ENCODE data around the gene ENPP6. TPM values are rescaled to one million over a fixed set of nuclear protein-coding genes. Genes with fewer than 3 reads are reported as not detected.

ENPP6 gene
- total RNA-seq, 1 donor from 2014 or later, result not detected

DNA sequence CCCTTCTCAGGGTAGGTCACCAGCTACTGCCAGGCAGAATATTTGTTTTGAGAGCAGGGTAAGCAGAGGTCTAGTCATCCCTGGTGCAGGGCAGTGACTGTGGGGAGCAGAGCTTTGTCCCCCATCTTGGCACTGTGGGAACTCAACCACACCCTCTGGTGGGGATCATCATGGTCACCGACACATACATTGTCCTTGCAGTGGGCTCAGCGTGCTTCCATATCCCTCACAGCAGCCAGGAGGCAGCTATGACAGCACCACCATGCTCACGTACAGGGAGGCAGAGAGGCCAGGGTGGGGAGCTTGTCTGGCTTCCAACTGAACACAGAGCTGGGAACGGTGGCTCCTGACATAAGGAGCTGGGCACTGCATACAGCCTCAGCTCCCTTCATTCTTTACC, 102.3 kb downstream of the ENPP6 start:
- Mint-ChIP-seq H3K36me3 (ENCODE audit: unreplicated experiment) (no peaks in the 10 kb centered on the region), H3K4me1 (ENCODE audit: low read depth, unreplicated experiment) (no peaks in the 10 kb centered on the region), H3K27me3 (ENCODE audit: unreplicated experiment) (peaks cover 2% of the 10 kb centered on the region), H3K4me3 (ENCODE audit: unreplicated experiment) (no peak overlapping the region), H3K27ac (ENCODE audit: unreplicated experiment) (no peak overlapping the region), H3K9me3 (ENCODE audit: unreplicated experiment) (peaks cover 1% of the 10 kb centered on the region)
- TF ChIP-seq, protein P1, sequence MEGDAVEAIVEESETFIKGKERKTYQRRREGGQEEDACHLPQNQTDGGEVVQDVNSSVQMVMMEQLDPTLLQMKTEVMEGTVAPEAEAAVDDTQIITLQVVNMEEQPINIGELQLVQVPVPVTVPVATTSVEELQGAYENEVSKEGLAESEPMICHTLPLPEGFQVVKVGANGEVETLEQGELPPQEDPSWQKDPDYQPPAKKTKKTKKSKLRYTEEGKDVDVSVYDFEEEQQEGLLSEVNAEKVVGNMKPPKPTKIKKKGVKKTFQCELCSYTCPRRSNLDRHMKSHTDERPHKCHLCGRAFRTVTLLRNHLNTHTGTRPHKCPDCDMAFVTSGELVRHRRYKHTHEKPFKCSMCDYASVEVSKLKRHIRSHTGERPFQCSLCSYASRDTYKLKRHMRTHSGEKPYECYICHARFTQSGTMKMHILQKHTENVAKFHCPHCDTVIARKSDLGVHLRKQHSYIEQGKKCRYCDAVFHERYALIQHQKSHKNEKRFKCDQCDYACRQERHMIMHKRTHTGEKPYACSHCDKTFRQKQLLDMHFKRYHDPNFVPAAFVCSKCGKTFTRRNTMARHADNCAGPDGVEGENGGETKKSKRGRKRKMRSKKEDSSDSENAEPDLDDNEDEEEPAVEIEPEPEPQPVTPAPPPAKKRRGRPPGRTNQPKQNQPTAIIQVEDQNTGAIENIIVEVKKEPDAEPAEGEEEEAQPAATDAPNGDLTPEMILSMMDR (IDR thresholded peaks at IDR 0.05; ENCODE audit: partially characterized antibody, unreplicated experiment), result no peak
- no peak for DNase-seq

DNA sequence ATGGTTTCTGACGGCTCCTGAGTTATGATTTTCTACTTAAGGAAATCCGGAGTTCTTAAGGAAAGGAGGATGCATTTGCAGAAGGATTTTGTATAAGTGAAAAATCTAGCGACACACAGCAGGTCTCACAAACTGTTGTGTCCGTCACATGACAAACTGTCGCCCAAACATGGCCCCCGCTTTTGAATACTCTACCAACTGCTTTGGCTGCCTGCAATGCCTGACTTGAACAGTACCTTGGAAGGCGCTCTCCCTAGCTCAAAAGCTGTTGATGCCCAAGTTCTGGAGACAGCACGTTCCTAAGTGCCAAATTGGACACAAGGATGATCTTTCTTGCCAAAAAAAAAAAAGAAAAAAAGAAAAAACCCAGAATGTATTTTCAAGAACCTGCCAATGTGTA, 103.2 kb downstream of the ENPP6 start:
- DNase-seq, result no peak
- no peaks in the 10 kb centered on the region for H3K9me3 Mint-ChIP-seq (ENCODE audit: unreplicated experiment)

DNA sequence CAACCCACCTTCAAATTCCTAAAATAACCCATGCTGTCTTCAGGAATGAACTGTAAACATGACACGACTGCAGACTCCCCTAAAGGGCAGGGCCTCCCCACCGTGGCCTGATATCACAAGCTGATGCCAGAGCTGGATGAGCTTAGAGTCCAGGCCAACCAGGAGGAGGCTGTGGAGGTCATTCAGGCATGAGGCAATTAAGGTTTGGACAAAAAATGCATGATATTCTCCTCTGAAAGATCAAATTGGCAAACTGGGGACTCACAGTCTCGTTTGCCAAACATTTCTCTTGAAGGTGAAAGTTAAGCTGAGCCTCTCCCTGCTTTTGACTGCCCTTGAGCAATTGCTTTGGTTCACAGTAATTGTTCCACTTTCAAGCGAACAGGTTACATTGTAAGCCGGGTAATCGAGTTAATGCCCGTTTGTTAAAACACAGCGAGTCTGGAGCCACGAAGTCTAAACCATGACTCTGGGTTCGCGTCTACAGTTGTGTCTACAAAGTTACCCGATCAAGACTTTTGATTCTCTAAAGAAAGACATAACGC, 105.6 kb downstream of the ENPP6 start:
- TF ChIP-seq, protein P1 (IDR thresholded peaks at IDR 0.05; ENCODE audit: partially characterized antibody, unreplicated experiment), result no peak
- H3K4me1 Mint-ChIP-seq (ENCODE audit: low read depth, unreplicated experiment), result no peaks in the 10 kb centered on the region
- H3K36me3 Mint-ChIP-seq (ENCODE audit: unreplicated experiment), result no peaks in the 10 kb centered on the region
- no peaks in the 10 kb centered on the region for H3K27me3 Mint-ChIP-seq (ENCODE audit: unreplicated experiment)
- no peak overlapping the region for H3K4me3 Mint-ChIP-seq (ENCODE audit: unreplicated experiment)
- no peaks in the 10 kb centered on the region for H3K9me3 Mint-ChIP-seq (ENCODE audit: unreplicated experiment)
- no peak for DNase-seq
- H3K27ac Mint-ChIP-seq (ENCODE audit: unreplicated experiment), result no peak overlapping the region

More for the DNA sequence above, 103.2 kb downstream of the ENPP6 start:
- Mint-ChIP-seq H3K4me3 (ENCODE audit: unreplicated experiment) (no peak overlapping the region), H3K27ac (ENCODE audit: unreplicated experiment) (no peak overlapping the region), H3K27me3 (ENCODE audit: unreplicated experiment) (peaks cover 2% of the 10 kb centered on the region), H3K36me3 (ENCODE audit: unreplicated experiment) (no peaks in the 10 kb centered on the region), H3K4me1 (ENCODE audit: low read depth, unreplicated experiment) (no peaks in the 10 kb centered on the region)
- TF ChIP-seq, protein P1 (IDR thresholded peaks at IDR 0.05; ENCODE audit: partially characterized antibody, unreplicated experiment), result no peak

DNA sequence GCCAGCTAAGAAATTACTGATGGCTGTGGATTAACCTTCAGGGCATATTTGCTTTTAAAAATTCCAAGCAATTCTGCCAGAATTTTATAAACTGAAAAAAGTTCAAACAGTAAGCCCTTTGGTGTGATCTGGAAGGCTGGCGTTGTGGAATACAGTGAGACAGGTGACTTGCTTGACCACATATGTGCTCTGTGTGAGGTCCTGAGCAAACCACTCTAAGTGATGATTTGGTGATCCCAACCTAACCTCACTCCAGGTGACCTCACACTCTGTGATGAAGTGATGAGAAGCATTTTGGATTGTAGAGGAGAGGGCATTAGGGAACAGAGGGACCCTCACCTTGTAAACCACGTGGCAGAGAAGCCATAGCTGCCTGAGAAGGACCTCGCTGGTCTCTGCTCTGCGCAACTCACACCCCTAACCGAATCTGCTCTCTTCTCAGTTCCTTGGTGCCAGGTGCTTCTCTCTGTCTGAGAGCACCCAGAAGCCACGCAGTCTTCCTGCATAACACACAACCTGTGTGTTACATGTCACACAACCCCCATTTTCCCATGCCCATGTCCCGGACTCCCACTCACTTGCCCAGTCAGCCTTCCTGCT, 106.3 kb downstream of the ENPP6 start:
- Mint-ChIP-seq H3K4me3 (ENCODE audit: unreplicated experiment) (no peak overlapping the region), H3K27ac (ENCODE audit: unreplicated experiment) (no peak overlapping the region), H3K36me3 (ENCODE audit: unreplicated experiment) (no peaks in the 10 kb centered on the region), H3K9me3 (ENCODE audit: unreplicated experiment) (no peaks in the 10 kb centered on the region), H3K27me3 (ENCODE audit: unreplicated experiment) (no peaks in the 10 kb centered on the region), H3K4me1 (ENCODE audit: low read depth, unreplicated experiment) (no peaks in the 10 kb centered on the region)
- TF ChIP-seq, protein P1 (IDR thresholded peaks at IDR 0.05; ENCODE audit: partially characterized antibody, unreplicated experiment), result no peak
- no peak for DNase-seq

DNA sequence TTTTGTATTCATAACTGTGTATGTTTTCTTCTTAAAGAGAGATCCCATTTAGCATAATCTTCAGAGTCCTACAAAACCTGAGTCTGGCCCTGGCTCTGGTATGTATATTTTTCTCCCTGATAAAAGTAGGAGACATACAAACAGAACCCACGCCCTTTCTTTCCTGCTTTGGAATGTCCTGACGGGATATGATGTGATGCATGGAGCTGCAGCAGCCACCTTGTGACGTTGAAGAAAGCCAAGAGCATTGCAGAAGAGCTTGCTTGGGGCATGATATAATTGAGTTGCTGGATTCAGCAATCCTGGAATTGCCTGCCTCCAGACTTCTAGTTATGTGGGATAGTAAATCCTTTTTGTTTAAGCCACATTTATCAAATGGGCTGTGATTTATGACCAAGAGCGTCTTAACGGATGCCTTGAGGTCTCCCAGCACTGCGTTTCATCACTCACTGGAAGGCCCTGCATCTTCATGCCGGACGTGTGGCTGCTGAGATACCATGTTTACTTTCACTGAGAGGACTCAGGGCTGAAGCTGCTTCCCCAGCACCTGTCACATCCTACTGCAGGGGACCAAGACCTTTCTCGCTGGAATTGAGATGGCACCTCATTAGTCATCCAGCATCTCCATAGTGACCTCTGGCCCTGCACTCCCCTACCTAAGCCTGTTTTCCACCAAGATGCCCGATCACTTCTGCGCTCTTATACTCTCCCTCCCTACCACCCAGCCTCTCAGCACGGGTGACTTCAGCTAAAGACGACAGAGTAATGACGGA, 107.0 kb downstream of the ENPP6 start:
- no peak for DNase-seq
- H3K27me3 Mint-ChIP-seq (ENCODE audit: unreplicated experiment), result no peaks in the 10 kb centered on the region

More for the DNA sequence above, 107.0 kb downstream of the ENPP6 start:
- no peak overlapping the region for H3K27ac Mint-ChIP-seq (ENCODE audit: unreplicated experiment)
- H3K36me3 Mint-ChIP-seq (ENCODE audit: unreplicated experiment), result no peaks in the 10 kb centered on the region
- H3K4me3 Mint-ChIP-seq (ENCODE audit: unreplicated experiment), result no peak overlapping the region
- H3K9me3 Mint-ChIP-seq (ENCODE audit: unreplicated experiment), result no peaks in the 10 kb centered on the region
- TF ChIP-seq, protein P1 (IDR thresholded peaks at IDR 0.05; ENCODE audit: partially characterized antibody, unreplicated experiment), result no peak
- no peaks in the 10 kb centered on the region for H3K4me1 Mint-ChIP-seq (ENCODE audit: low read depth, unreplicated experiment)
